SK-N-SH (cell line): ENCODE measurements around the gene ACYP2. TPM values are rescaled to one million over a fixed set of nuclear protein-coding genes. Genes with fewer than 3 reads are reported as not detected.

ENCODE experiments used
- CTCF ChIA-PET: fragments of 300-600, 350-600 bp; formaldehyde crosslinking; extraction: SDS; loops from one replicate; lab custom pipeline; 2021; lab: Yijun Ruan, JAX
- POLR2A ChIA-PET: fragments of 350-600 bp; sonication (Branson Sonifier 250); formaldehyde crosslinking; extraction: SDS; loops from one replicate; lab custom pipeline; 2020; ENCODE audit warnings: antibody characterized with exemption, inconsistent platforms; lab: Yijun Ruan, JAX
- DNase-seq: peaks from one replicate; pipeline ENCODE4 v3.0.0; 2012
- H2AFZ ChIP-seq: fragments of 200-600 bp; sonication (generic); 2 replicates; pipeline ENCODE4 v1.8.1; 2016; ENCODE audit warnings: antibody characterized with exemption, mild to moderate bottlenecking, low read depth
- H3F3A ChIP-seq: fragments of 200-600 bp; sonication (generic); replicated peaks from 2 replicates; pipeline ENCODE3; 2016; ENCODE audit warnings: antibody characterized with exemption, mild to moderate bottlenecking; ENCODE audit not compliant: insufficient read depth
- H3K27ac ChIP-seq, 2 experiments: fragments of 200-500 bp in 1 of 2; fragments of 200-600 bp in 1 of 2; sonication (Bioruptor generic) in 1 of 2; sonication (generic), shearing (Covaris generic) in 1 of 2; 2 replicates each; pipeline versions ENCODE4 v1.5.1 to v1.6.1; 2014 to 2016; ENCODE audit warnings: low read depth in 2 of 2, inconsistent platforms in 1 of 2, low read length in 1 of 2, mild to moderate bottlenecking in 1 of 2, mixed read lengths in 1 of 2
- H3K27me3 ChIP-seq: fragments of 200-600 bp; sonication (generic), shearing (Covaris generic); 2 replicates; pipeline ENCODE4 v1.6.1; 2016; ENCODE audit warnings: mixed run types; ENCODE audit not compliant: insufficient read depth
- H3K36me3 ChIP-seq, 2 experiments: fragments of 200-500 bp in 1 of 2; fragments of 200-600 bp in 1 of 2; sonication (Bioruptor generic) in 1 of 2; sonication (generic) in 1 of 2; replicated peaks in 1 of 2; 2 replicates each; pipeline versions ENCODE3 to v1.5.1; 2014 to 2016; ENCODE audit warnings: low read length in 1 of 2, mild to moderate bottlenecking in 1 of 2; ENCODE audit not compliant: insufficient read depth in 2 of 2, control insufficient read depth in 1 of 2
- H3K4me1 ChIP-seq, 2 experiments: fragments of 200-500 bp in 1 of 2; fragments of 200-600 bp in 1 of 2; sonication (Bioruptor generic) in 1 of 2; sonication (generic), shearing (Covaris generic) in 1 of 2; 2 replicates each; pipeline versions ENCODE4 v1.5.1 to v1.6.1; 2014 to 2016; ENCODE audit warnings: low read depth in 1 of 2, low read length in 1 of 2, mixed run types in 1 of 2; ENCODE audit not compliant: insufficient read depth in 2 of 2, control insufficient read depth in 1 of 2
- H3K4me2 ChIP-seq: fragments of 200-600 bp; sonication (generic), shearing (Covaris generic); 2 replicates; pipeline ENCODE4 v1.6.1; 2017; ENCODE audit warnings: mixed run types
- H3K4me3 ChIP-seq, 2 experiments: fragments of 200-500 bp in 1 of 2; fragments of 200-600 bp in 1 of 2; sonication (Bioruptor generic) in 1 of 2; sonication (generic), shearing (Covaris generic) in 1 of 2; 2 replicates each; pipeline versions ENCODE4 v1.5.1 to v1.8.1; 2014 to 2016; ENCODE audit warnings: low read depth in 2 of 2, inconsistent platforms in 1 of 2, low read length in 1 of 2, mild to moderate bottlenecking in 1 of 2, mixed read lengths in 1 of 2, moderate library complexity in 1 of 2
- H3K79me2 ChIP-seq: fragments of 200-600 bp; sonication (generic); 2 replicates; pipeline ENCODE4 v1.8.1; 2017; ENCODE audit warnings: mild to moderate bottlenecking; ENCODE audit not compliant: insufficient read depth
- H3K9ac ChIP-seq: fragments of 200-600 bp; sonication (generic); 2 replicates; pipeline ENCODE4 v1.6.1; 2017; ENCODE audit warnings: mixed run types
- H3K9me2 ChIP-seq: fragments of 200-600 bp; sonication (generic); 2 replicates; pipeline ENCODE4 v1.6.1; 2017; ENCODE audit warnings: mixed run types
- H3K9me3 ChIP-seq: fragments of 200-600 bp; sonication (generic); 2 replicates; pipeline ENCODE4 v1.6.1; 2017; ENCODE audit warnings: mixed run types, mild to moderate bottlenecking, moderate library complexity
- H4K20me1 ChIP-seq: fragments of 200-600 bp; sonication (generic); 2 replicates; pipeline ENCODE4 v1.6.1; 2017; ENCODE audit warnings: mild to moderate bottlenecking, mixed run types; ENCODE audit not compliant: insufficient read depth
- CHD2 ChIP-seq: fragments of 150-350 bp; IDR thresholded peaks from 2 replicates; pipeline ENCODE4 v1.6.1; 2018; ENCODE audit warnings: low read length; ENCODE audit not compliant: partially characterized antibody
- ELF1 ChIP-seq: IDR thresholded peaks from 2 replicates; pipeline ENCODE4 v1.4.0; 2012
- EZH2phosphoT487 ChIP-seq: fragments of 200-600 bp; sonication (generic); IDR thresholded peaks from 2 replicates; pipeline ENCODE4 v1.6.1; 2017; ENCODE audit warnings: low read depth, mixed run types, mild to moderate bottlenecking, antibody characterized with exemption, moderate library complexity, borderline replicate concordance
- FOSL2 ChIP-seq: IDR thresholded peaks from 2 replicates; pipeline ENCODE4 v1.4.0; 2012; ENCODE audit warnings: low read depth, mild to moderate bottlenecking, moderate library complexity, borderline replicate concordance
- FOXJ3 ChIP-seq: sonication (generic); formaldehyde crosslinking; IDR thresholded peaks from 2 replicates; pipeline ENCODE4 v1.5.1; 2020; ENCODE audit warnings: mild to moderate bottlenecking, missing genetic modification reagents
- MXI1 ChIP-seq: IDR thresholded peaks from 2 replicates; pipeline ENCODE4 v1.6.1; 2012; ENCODE audit warnings: mild to moderate bottlenecking, low read depth, low read length, improper control_type of control experiment
- NFIC ChIP-seq: IDR thresholded peaks from 2 replicates; pipeline ENCODE4 v1.4.0; 2012; ENCODE audit warnings: borderline replicate concordance
- NRF1 ChIP-seq: IDR thresholded peaks from 2 replicates; pipeline ENCODE4 v1.6.1; 2012; ENCODE audit warnings: low read depth, mild to moderate bottlenecking, low read length
- POLR2AphosphoS5 ChIP-seq: IDR thresholded peaks from 2 replicates; pipeline ENCODE4 v1.6.1; 2012; ENCODE audit warnings: low read depth, low read length
- RFX5 ChIP-seq: IDR thresholded peaks from 2 replicates; pipeline ENCODE4 v1.6.1; 2012; ENCODE audit warnings: mild to moderate bottlenecking, improper control_type of control experiment, low read length
- RXRA ChIP-seq: IDR thresholded peaks from 2 replicates; pipeline ENCODE4 v1.4.0; 2012; ENCODE audit warnings: low read depth, mild to moderate bottlenecking, borderline replicate concordance
- SMC3 ChIP-seq: IDR thresholded peaks from 2 replicates; pipeline ENCODE4 v1.6.1; 2012; ENCODE audit warnings: low read depth, low read length, improper control_type of control experiment
- TCF12 ChIP-seq: IDR thresholded peaks from 2 replicates; pipeline ENCODE4 v1.4.0; 2012
- YY1 ChIP-seq: IDR thresholded peaks from 2 replicates; pipeline ENCODE4 v1.4.0; 2012; ENCODE audit warnings: low read depth, mild to moderate bottlenecking
- WGBS: methylation state at CpG from one replicate; pipeline ENCODE4 v1.1.6; 2017; ENCODE audit warnings: low lambda C conversion rate; 5-methylcytosine and 5-hydroxymethylcytosine counted together
- polyA plus RNA-seq, 3 experiments: library from polyadenylated mRNA; depleted of rRNA; stranded (reverse); fragments of >200 nt; gene quantifications; 2 replicates each; pipeline ENCODE4 v1.2.3, GENCODE V29; 2012
- TF ChIP-seq, protein P1 (sequence below): fragments of 200-600 bp; sonication (generic); IDR thresholded peaks from 2 replicates; pipeline ENCODE4 v1.6.1; 2017; ENCODE audit warnings: antibody characterized with exemption, mild to moderate bottlenecking, moderate library complexity
- TF ChIP-seq, protein P2 (sequence below): fragments of 150-350 bp; IDR thresholded peaks from 2 replicates; pipeline ENCODE4 v1.6.1; 2017; ENCODE audit warnings: antibody characterized with exemption, low read length, low read depth, borderline replicate concordance
- TF ChIP-seq, protein P3 (sequence below): IDR thresholded peaks from 2 replicates; pipeline ENCODE4 v1.6.1; 2012; ENCODE audit warnings: mild to moderate bottlenecking, low read depth, low read length, moderate library complexity
- TF ChIP-seq, protein P4 (sequence below): fragments of 150-350 bp; IDR thresholded peaks from 2 replicates; pipeline ENCODE4 v1.6.1; 2016; ENCODE audit warnings: mild to moderate bottlenecking, low read depth, low read length

ACYP2 gene
- polyA plus RNA-seq, 1 of the 3 experiments (the other 2 are of a cell fraction): 8.8 TPM

DNA sequence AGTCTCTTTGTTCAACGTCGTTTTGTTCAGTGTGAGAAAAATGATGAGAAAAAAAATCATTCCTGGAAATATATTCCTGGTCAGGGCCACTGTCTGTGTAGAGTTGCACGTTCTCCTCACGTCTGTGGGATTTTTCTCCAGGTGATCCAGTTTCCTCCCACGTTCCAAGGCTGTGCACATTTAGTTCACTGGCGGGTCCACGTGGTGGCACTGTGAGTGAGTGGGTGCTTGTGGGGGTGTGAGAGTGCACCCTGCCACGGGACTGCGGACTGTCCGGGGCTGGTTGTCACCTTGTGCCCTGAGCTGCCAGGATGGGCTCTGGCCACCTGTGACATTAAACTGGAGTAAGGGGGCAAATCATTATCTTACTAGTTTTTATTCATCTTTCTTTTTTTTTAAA is 30.3 kb upstream of the ACYP2 start (continued):
- TF ChIP-seq, protein P1, sequence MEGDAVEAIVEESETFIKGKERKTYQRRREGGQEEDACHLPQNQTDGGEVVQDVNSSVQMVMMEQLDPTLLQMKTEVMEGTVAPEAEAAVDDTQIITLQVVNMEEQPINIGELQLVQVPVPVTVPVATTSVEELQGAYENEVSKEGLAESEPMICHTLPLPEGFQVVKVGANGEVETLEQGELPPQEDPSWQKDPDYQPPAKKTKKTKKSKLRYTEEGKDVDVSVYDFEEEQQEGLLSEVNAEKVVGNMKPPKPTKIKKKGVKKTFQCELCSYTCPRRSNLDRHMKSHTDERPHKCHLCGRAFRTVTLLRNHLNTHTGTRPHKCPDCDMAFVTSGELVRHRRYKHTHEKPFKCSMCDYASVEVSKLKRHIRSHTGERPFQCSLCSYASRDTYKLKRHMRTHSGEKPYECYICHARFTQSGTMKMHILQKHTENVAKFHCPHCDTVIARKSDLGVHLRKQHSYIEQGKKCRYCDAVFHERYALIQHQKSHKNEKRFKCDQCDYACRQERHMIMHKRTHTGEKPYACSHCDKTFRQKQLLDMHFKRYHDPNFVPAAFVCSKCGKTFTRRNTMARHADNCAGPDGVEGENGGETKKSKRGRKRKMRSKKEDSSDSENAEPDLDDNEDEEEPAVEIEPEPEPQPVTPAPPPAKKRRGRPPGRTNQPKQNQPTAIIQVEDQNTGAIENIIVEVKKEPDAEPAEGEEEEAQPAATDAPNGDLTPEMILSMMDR: no peak
- TF ChIP-seq FOSL2: no peak
- no peak for TF ChIP-seq FOXJ3 (CRISPR knock-in tag)
- TF ChIP-seq, protein P2, sequence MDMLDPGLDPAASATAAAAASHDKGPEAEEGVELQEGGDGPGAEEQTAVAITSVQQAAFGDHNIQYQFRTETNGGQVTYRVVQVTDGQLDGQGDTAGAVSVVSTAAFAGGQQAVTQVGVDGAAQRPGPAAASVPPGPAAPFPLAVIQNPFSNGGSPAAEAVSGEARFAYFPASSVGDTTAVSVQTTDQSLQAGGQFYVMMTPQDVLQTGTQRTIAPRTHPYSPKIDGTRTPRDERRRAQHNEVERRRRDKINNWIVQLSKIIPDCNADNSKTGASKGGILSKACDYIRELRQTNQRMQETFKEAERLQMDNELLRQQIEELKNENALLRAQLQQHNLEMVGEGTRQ: no peak
- TF ChIP-seq RFX5: no peak
- TF ChIP-seq, protein P3, sequence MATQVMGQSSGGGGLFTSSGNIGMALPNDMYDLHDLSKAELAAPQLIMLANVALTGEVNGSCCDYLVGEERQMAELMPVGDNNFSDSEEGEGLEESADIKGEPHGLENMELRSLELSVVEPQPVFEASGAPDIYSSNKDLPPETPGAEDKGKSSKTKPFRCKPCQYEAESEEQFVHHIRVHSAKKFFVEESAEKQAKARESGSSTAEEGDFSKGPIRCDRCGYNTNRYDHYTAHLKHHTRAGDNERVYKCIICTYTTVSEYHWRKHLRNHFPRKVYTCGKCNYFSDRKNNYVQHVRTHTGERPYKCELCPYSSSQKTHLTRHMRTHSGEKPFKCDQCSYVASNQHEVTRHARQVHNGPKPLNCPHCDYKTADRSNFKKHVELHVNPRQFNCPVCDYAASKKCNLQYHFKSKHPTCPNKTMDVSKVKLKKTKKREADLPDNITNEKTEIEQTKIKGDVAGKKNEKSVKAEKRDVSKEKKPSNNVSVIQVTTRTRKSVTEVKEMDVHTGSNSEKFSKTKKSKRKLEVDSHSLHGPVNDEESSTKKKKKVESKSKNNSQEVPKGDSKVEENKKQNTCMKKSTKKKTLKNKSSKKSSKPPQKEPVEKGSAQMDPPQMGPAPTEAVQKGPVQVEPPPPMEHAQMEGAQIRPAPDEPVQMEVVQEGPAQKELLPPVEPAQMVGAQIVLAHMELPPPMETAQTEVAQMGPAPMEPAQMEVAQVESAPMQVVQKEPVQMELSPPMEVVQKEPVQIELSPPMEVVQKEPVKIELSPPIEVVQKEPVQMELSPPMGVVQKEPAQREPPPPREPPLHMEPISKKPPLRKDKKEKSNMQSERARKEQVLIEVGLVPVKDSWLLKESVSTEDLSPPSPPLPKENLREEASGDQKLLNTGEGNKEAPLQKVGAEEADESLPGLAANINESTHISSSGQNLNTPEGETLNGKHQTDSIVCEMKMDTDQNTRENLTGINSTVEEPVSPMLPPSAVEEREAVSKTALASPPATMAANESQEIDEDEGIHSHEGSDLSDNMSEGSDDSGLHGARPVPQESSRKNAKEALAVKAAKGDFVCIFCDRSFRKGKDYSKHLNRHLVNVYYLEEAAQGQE: no peak
- TF ChIP-seq ELF1: no peak
- TF ChIP-seq TCF12: no peak
- TF ChIP-seq RXRA: no peak
- TF ChIP-seq CHD2: no peak
- TF ChIP-seq NFIC: no peak
- no peak for TF ChIP-seq POLR2AphosphoS5
- no peak for TF ChIP-seq MXI1

DNA sequence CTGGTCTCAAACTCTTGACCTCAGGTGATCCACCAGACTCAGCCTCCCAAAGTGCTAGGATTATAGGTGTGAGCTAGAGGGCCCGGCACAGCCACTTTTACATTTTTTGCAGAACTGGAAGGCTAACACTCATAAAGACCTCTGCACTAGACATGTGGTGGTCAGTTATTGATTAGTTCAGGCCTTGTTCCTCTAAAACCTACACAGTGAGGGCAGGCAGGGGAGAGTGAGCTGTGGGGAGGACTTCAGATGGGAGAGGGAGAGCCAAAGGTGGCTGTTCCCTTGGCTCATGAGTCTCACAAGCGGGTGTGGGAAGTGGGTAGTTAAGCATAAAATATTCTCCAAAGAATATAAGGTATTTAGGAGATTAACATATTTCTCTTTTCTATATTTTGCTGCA is 29.3 kb upstream of the ACYP2 start:
- H3K36me3 ChIP-seq: no peaks in the 10 kb centered on the region
- no peak overlapping the region for H3K9ac ChIP-seq
- no peaks in the 10 kb centered on the region for H3K9me2 ChIP-seq
- no peak for DNase-seq
- no peak overlapping the region for H2AFZ ChIP-seq
- H3K27ac ChIP-seq: no peak overlapping the region
- H3F3A ChIP-seq: peaks cover 3% of the 10 kb centered on the region
- no peaks in the 10 kb centered on the region for H3K9me3 ChIP-seq
- CTCF ChIA-PET: no interaction called here
- no peak overlapping the region for H3K4me3 ChIP-seq
- WGBS: 81% methylated on average over 2 of the region's 2 CpGs
- POLR2A ChIA-PET: no interaction called here
- H3K27me3 ChIP-seq: no peaks in the 10 kb centered on the region
- H3K4me1 ChIP-seq: no peaks in the 10 kb centered on the region; a peak in 1 of 4 replicates
- H4K20me1 ChIP-seq: no peaks in the 10 kb centered on the region
- no peak overlapping the region for H3K4me2 ChIP-seq
- no peaks in the 10 kb centered on the region for H3K79me2 ChIP-seq
- TF ChIP-seq, protein P3: no peak
- TF ChIP-seq, protein P4, sequence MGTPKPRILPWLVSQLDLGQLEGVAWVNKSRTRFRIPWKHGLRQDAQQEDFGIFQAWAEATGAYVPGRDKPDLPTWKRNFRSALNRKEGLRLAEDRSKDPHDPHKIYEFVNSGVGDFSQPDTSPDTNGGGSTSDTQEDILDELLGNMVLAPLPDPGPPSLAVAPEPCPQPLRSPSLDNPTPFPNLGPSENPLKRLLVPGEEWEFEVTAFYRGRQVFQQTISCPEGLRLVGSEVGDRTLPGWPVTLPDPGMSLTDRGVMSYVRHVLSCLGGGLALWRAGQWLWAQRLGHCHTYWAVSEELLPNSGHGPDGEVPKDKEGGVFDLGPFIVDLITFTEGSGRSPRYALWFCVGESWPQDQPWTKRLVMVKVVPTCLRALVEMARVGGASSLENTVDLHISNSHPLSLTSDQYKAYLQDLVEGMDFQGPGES: no peak
- TF ChIP-seq EZH2phosphoT487 (no peak), YY1 (no peak), SMC3 (no peak), NFIC (no peak), NRF1 (no peak), POLR2AphosphoS5 (no peak), ELF1 (no peak), RFX5 (no peak)
- TF ChIP-seq, protein P2: no peak
